BE2C (cell line): ENCODE measurements around the gene AGAP1.

Experiments used
- DNase-seq: peaks from one replicate; pipeline ENCODE4 v3.0.0-alpha.2; 2020
- H3K27me3 ChIP-seq: fragments of 250-450 bp; sonication (Bioruptor Pico); 2 replicates; pipeline ENCODE4 v1.5.1; 2020; ENCODE audit warnings: mild to moderate bottlenecking
- H3K36me3 ChIP-seq: fragments of 250-450 bp; sonication (Bioruptor Pico); 2 replicates; pipeline ENCODE4 v1.5.1; 2020; ENCODE audit warnings: mild to moderate bottlenecking
- H3K4me1 ChIP-seq: fragments of 250-450 bp; sonication (Bioruptor Pico); 2 replicates; pipeline ENCODE4 v1.5.1; 2020
- H3K4me3 ChIP-seq: 2 replicates; pipeline ENCODE4 v1.5.1; 2011; ENCODE audit warnings: low read depth, low read length
- H3K9me3 ChIP-seq: fragments of 250-450 bp; sonication (Bioruptor Pico); 2 replicates; pipeline ENCODE4 v1.5.1; 2020
- CTCF ChIP-seq: IDR thresholded peaks from 2 replicates; pipeline ENCODE4 v1.5.1; 2012; ENCODE audit warnings: mild to moderate bottlenecking, low read depth, low read length

Gene AGAP1

GRCh38 chr2:235534678-235535422, 41.0 kb downstream of the AGAP1 start:
- Histone ChIP-seq H3K4me3 (no peak overlapping the region), H3K4me1 (peaks cover 5% of the 10 kb centered on the region; the same call in 1 of the 2 replicates), H3K36me3 (no peaks in the 10 kb centered on the region), H3K27me3 (no peaks in the 10 kb centered on the region), H3K9me3 (no peaks in the 10 kb centered on the region; the same call in 1 of the 2 replicates)
- peak; percentile 33 for DNase-seq
- TF ChIP-seq CTCF = no peak

- H3K27me3 ChIP-seq = no peaks in the 10 kb centered on the region
- peaks cover 5% of the 10 kb centered on the region; the same call in 1 of the 2 replicates for H3K4me1 ChIP-seq
- H3K9me3 ChIP-seq = no peaks in the 10 kb centered on the region
- DNase-seq = no peak
- H3K36me3 ChIP-seq = no peaks in the 10 kb centered on the region
- H3K4me3 ChIP-seq = no peak overlapping the region
- TF ChIP-seq CTCF = no peak
Measured at GRCh38 chr2:235535423-235536130, 41.7 kb downstream of the AGAP1 start.

GRCh38 chr2:235536711-235537110, 42.9 kb downstream of the AGAP1 start:
- peaks cover 5% of the 10 kb centered on the region; the same call in 1 of the 2 replicates for H3K4me1 ChIP-seq

GRCh38 chr2:235537186-235537585, 43.3 kb downstream of the AGAP1 start:
- Histone ChIP-seq H3K4me3 (no peak overlapping the region), H3K36me3 (no peaks in the 10 kb centered on the region), H3K27me3 (no peaks in the 10 kb centered on the region), H3K9me3 (no peaks in the 10 kb centered on the region), H3K4me1 (peaks cover 5% of the 10 kb centered on the region; the same call in 1 of the 2 replicates)
- TF ChIP-seq CTCF = no peak
- no peak for DNase-seq

More at GRCh38 chr2:235536711-235537110, 42.9 kb downstream of the AGAP1 start:
- TF ChIP-seq CTCF = no peak
- no peaks in the 10 kb centered on the region for H3K9me3 ChIP-seq
- no peak overlapping the region for H3K4me3 ChIP-seq
- no peaks in the 10 kb centered on the region for H3K36me3 ChIP-seq
- DNase-seq = no peak
- no peaks in the 10 kb centered on the region for H3K27me3 ChIP-seq

GRCh38 chr2:235537587-235537986, 43.7 kb downstream of the AGAP1 start:
- TF ChIP-seq CTCF = no peak
- no peaks in the 10 kb centered on the region for H3K27me3 ChIP-seq
- no peaks in the 10 kb centered on the region for H3K9me3 ChIP-seq
- DNase-seq = no peak
- no peaks in the 10 kb centered on the region for H3K36me3 ChIP-seq
- H3K4me3 ChIP-seq = no peak overlapping the region
- peaks cover 5% of the 10 kb centered on the region; the same call in 1 of the 2 replicates for H3K4me1 ChIP-seq
